VCaP (cell line): ENCODE results near the gene TOM1L2.

Experiments
- H3K27ac ChIP-seq: fragments of 450-650 bp; 2 replicates; pipeline ENCODE4 v1.5.1; 2017
- TF ChIP-seq, protein P1 (sequence below): fragments of 450-650 bp; conservative IDR thresholded peaks from 2 replicates; pipeline ENCODE4 v1.5.1; 2017; ENCODE audit warnings: mild to moderate bottlenecking, moderate library complexity

The TOM1L2 gene

DNA sequence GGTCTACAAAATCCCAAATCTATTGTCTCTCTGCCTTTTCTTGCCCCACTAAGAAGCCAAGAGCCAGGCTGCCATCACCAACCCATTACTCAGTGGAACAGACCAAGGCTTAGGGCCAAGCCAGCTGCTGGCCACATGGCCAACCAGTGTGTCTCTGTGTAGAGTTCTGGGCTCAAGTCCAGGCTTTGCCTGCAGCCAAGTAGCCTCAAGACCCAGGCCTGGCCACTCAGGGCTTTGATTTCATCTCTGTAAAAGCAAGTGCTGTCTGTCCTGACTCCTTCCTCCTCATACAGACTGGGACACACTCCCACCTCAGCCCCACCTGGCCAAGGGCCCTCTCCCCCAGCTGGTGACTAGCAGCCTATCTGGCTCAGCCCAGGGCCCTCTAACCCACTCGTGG lies 150.0 kb downstream of the TOM1L2 start:
- TF ChIP-seq, protein P1, sequence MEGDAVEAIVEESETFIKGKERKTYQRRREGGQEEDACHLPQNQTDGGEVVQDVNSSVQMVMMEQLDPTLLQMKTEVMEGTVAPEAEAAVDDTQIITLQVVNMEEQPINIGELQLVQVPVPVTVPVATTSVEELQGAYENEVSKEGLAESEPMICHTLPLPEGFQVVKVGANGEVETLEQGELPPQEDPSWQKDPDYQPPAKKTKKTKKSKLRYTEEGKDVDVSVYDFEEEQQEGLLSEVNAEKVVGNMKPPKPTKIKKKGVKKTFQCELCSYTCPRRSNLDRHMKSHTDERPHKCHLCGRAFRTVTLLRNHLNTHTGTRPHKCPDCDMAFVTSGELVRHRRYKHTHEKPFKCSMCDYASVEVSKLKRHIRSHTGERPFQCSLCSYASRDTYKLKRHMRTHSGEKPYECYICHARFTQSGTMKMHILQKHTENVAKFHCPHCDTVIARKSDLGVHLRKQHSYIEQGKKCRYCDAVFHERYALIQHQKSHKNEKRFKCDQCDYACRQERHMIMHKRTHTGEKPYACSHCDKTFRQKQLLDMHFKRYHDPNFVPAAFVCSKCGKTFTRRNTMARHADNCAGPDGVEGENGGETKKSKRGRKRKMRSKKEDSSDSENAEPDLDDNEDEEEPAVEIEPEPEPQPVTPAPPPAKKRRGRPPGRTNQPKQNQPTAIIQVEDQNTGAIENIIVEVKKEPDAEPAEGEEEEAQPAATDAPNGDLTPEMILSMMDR = no peak
- peak overlapping the region; percentile 88; the same call in 1 of the 2 replicates for H3K27ac ChIP-seq

DNA sequence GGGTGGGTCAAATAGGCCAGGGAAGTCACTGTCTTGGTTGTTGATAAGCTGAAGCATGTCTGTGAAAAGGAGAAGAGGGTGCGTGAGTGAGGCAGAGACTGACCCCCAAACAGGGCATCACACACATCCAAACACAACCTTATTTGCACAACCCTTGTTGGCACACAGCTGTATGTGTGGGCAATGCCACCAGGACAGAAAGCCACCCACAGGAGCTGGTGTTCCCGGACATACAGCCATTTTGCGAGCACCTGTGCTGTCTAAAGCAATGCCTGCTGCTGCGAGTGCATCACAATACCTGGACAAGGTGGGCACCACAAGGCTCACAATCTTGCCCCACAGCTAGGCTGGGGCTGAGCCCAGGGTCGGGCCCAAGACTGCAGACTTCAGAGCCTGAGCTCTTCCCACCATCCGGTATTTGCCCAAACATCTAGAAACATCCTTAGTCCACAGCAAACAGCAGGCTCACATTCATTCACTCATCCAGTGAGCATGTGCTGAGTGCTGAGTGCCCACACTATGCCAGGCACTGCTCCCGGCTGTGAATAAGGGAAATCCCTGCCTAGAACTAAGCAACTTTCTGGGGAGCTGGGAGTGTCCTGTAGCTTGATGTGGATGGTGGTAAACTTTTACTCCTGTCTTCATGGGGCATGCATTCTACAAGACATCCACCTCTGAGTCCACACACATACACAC lies 151.6 kb downstream of the TOM1L2 start:
- TF ChIP-seq, protein P1 = no peak
- H3K27ac ChIP-seq = peak overlapping the region; percentile 88

DNA sequence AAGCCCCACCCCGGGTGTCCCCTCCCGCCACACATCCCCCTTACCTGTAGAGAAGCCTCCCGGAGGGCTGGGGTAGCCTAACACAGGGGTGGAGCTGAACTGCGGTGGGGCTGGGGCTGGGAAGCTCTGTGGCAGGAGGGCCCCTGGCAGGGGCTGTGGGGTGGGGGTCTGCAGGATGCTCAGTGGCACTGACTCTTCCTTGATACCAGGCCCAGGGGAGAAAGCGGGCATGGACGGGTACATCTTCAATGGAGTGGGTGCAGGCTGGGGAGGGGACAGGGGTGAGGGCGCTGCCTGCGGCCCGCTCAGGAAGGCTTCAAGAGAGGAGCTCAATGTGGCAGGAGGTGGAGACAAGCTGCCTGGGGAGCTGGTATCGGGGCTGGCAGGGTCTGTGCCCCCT lies 152.2 kb downstream of the TOM1L2 start:
- H3K27ac ChIP-seq = peak overlapping the region; percentile 88
- TF ChIP-seq, protein P1 = no peak

DNA sequence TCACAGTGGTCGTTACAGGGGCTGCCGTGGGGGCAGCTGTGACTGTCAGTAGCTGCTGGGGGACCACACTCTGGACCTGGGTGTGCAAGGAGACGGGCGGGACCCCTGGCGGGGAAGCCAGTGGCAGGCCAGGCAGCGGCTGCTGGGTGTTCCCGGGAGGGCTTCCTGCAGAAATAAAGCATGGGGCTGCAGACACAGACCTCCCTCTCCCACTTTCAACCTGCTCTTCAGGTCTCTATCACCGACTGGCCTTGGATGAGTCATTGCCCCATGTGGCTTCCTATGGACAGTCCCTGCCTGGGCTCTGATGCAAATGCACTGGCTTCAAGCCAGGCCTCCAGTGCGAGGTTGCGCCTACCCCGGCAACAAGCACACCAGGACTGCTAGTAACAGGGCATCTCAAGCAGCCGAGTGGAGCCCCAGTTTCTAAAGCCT lies 152.6 kb downstream of the TOM1L2 start:
- peak overlapping the region; percentile 88 for H3K27ac ChIP-seq
- TF ChIP-seq, protein P1 = no peak

DNA sequence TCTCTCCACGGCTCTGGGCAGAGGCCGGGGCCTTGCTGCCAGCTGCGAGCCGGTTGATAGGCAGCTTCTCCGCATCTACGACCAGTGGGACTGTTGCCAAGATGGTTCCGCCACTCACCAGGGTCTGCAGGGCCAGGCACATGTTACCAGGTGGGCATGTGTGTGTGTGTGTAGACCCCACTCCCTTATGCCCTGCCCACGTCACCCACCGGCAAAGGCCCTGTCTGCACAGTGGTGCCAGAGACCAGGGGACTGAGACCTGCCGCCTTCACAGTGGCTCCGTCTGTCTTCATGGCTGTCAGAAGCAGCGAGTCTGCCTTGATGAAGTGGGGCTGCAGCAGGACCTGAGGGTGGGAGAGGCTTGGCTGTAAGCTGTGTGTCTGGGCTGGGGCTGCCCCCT lies 153.1 kb downstream of the TOM1L2 start:
- peak overlapping the region; percentile 88 for H3K27ac ChIP-seq
- TF ChIP-seq, protein P1 = no peak

DNA sequence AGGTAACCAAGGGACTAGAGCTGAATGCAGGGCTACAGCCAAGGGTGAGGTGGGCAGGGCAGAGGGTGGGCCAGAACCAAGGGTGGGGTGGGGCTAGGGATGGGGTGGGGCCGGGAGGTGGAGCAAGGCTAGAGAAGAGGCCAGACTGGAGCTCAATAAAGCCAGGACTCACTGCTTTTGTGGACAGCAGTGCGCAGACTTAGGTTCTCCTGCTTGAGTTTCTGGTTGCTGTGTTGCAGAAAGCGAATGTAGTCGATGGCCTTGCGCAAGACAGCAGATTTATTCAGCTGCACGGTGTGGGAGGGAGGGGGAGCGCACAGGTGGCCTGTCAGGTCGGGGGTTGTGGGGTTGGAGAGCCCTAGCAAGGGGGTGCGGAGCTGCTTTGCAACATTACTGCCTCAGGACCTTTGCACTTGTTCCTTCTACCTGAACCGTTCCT lies 154.1 kb downstream of the TOM1L2 start:
- peak overlapping the region; percentile 88 for H3K27ac ChIP-seq
- TF ChIP-seq, protein P1 = no peak

DNA sequence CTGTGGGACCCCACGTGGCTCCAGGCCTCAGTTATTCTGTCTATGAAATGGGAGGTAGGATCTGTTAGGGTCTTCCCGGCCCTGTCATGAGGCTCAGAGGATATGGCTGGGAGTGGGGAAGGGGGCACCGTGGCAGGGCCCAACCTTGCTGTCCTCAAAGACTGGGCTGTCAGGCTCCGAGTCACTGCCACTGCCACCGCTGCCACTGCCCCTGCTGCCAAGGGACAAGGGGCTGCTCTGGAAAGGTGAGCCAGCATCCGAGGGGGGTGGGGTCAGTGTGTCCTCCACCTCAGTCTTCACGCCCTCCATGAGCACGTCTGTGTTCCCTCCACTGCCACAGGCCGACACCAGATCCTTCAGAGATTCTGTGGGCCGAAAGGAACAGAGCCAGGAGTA lies 154.7 kb downstream of the TOM1L2 start:
- TF ChIP-seq, protein P1 = no peak
- H3K27ac ChIP-seq = peak overlapping the region; percentile 88; the same call in 1 of the 2 replicates
